SK-N-SH (cell line): ENCODE results near the gene SLC6A17. TPM values are rescaled to one million over a fixed set of nuclear protein-coding genes. Genes with fewer than 3 reads are reported as not detected.

Source experiments
- CTCF ChIA-PET: fragments of 300-600, 350-600 bp; formaldehyde crosslinking; extraction: SDS; loops from one replicate; lab custom pipeline; 2021; lab: Yijun Ruan, JAX
- POLR2A ChIA-PET: fragments of 350-600 bp; sonication (Branson Sonifier 250); formaldehyde crosslinking; extraction: SDS; loops from one replicate; lab custom pipeline; 2020; ENCODE audit warnings: antibody characterized with exemption, inconsistent platforms; lab: Yijun Ruan, JAX
- DNase-seq: peaks from one replicate; pipeline ENCODE4 v3.0.0; 2012
- H2AFZ ChIP-seq: fragments of 200-600 bp; sonication (generic); 2 replicates; pipeline ENCODE4 v1.8.1; 2016; ENCODE audit warnings: antibody characterized with exemption, mild to moderate bottlenecking, low read depth
- H3F3A ChIP-seq: fragments of 200-600 bp; sonication (generic); replicated peaks from 2 replicates; pipeline ENCODE3; 2016; ENCODE audit warnings: antibody characterized with exemption, mild to moderate bottlenecking; ENCODE audit not compliant: insufficient read depth
- H3K27ac ChIP-seq, 2 experiments: fragments of 200-500 bp in 1 of 2; fragments of 200-600 bp in 1 of 2; sonication (Bioruptor generic) in 1 of 2; sonication (generic), shearing (Covaris generic) in 1 of 2; 2 replicates each; pipeline versions ENCODE4 v1.5.1 to v1.6.1; 2014 to 2016; ENCODE audit warnings: low read depth in 2 of 2, inconsistent platforms in 1 of 2, low read length in 1 of 2, mild to moderate bottlenecking in 1 of 2, mixed read lengths in 1 of 2
- H3K27me3 ChIP-seq: fragments of 200-600 bp; sonication (generic), shearing (Covaris generic); 2 replicates; pipeline ENCODE4 v1.6.1; 2016; ENCODE audit warnings: mixed run types; ENCODE audit not compliant: insufficient read depth
- H3K36me3 ChIP-seq, 2 experiments: fragments of 200-500 bp in 1 of 2; fragments of 200-600 bp in 1 of 2; sonication (Bioruptor generic) in 1 of 2; sonication (generic) in 1 of 2; replicated peaks in 1 of 2; 2 replicates each; pipeline versions ENCODE3 to v1.5.1; 2014 to 2016; ENCODE audit warnings: low read length in 1 of 2, mild to moderate bottlenecking in 1 of 2; ENCODE audit not compliant: insufficient read depth in 2 of 2, control insufficient read depth in 1 of 2
- H3K4me1 ChIP-seq, 2 experiments: fragments of 200-500 bp in 1 of 2; fragments of 200-600 bp in 1 of 2; sonication (Bioruptor generic) in 1 of 2; sonication (generic), shearing (Covaris generic) in 1 of 2; 2 replicates each; pipeline versions ENCODE4 v1.5.1 to v1.6.1; 2014 to 2016; ENCODE audit warnings: low read depth in 1 of 2, low read length in 1 of 2, mixed run types in 1 of 2; ENCODE audit not compliant: insufficient read depth in 2 of 2, control insufficient read depth in 1 of 2
- H3K4me2 ChIP-seq: fragments of 200-600 bp; sonication (generic), shearing (Covaris generic); 2 replicates; pipeline ENCODE4 v1.6.1; 2017; ENCODE audit warnings: mixed run types
- H3K4me3 ChIP-seq, 2 experiments: fragments of 200-500 bp in 1 of 2; fragments of 200-600 bp in 1 of 2; sonication (Bioruptor generic) in 1 of 2; sonication (generic), shearing (Covaris generic) in 1 of 2; 2 replicates each; pipeline versions ENCODE4 v1.5.1 to v1.8.1; 2014 to 2016; ENCODE audit warnings: low read depth in 2 of 2, inconsistent platforms in 1 of 2, low read length in 1 of 2, mild to moderate bottlenecking in 1 of 2, mixed read lengths in 1 of 2, moderate library complexity in 1 of 2
- H3K79me2 ChIP-seq: fragments of 200-600 bp; sonication (generic); 2 replicates; pipeline ENCODE4 v1.8.1; 2017; ENCODE audit warnings: mild to moderate bottlenecking; ENCODE audit not compliant: insufficient read depth
- H3K9ac ChIP-seq: fragments of 200-600 bp; sonication (generic); 2 replicates; pipeline ENCODE4 v1.6.1; 2017; ENCODE audit warnings: mixed run types
- H3K9me2 ChIP-seq: fragments of 200-600 bp; sonication (generic); 2 replicates; pipeline ENCODE4 v1.6.1; 2017; ENCODE audit warnings: mixed run types
- H3K9me3 ChIP-seq: fragments of 200-600 bp; sonication (generic); 2 replicates; pipeline ENCODE4 v1.6.1; 2017; ENCODE audit warnings: mixed run types, mild to moderate bottlenecking, moderate library complexity
- H4K20me1 ChIP-seq: fragments of 200-600 bp; sonication (generic); 2 replicates; pipeline ENCODE4 v1.6.1; 2017; ENCODE audit warnings: mild to moderate bottlenecking, mixed run types; ENCODE audit not compliant: insufficient read depth
- CHD2 ChIP-seq: fragments of 150-350 bp; IDR thresholded peaks from 2 replicates; pipeline ENCODE4 v1.6.1; 2018; ENCODE audit warnings: low read length; ENCODE audit not compliant: partially characterized antibody
- EP300 ChIP-seq, 2 experiments: IDR thresholded peaks; 2 replicates each; pipeline versions ENCODE4 v1.4.0 to v1.6.1; 2012; ENCODE audit warnings: borderline replicate concordance in 1 of 2, low read depth in 1 of 2, low read length in 1 of 2
- EZH2phosphoT487 ChIP-seq: fragments of 200-600 bp; sonication (generic); IDR thresholded peaks from 2 replicates; pipeline ENCODE4 v1.6.1; 2017; ENCODE audit warnings: low read depth, mixed run types, mild to moderate bottlenecking, antibody characterized with exemption, moderate library complexity, borderline replicate concordance
- FOSL2 ChIP-seq: IDR thresholded peaks from 2 replicates; pipeline ENCODE4 v1.4.0; 2012; ENCODE audit warnings: low read depth, mild to moderate bottlenecking, moderate library complexity, borderline replicate concordance
- GABPA ChIP-seq: IDR thresholded peaks from 2 replicates; pipeline ENCODE4 v1.4.0; 2012; ENCODE audit warnings: low read depth, mild to moderate bottlenecking
- GATA2 ChIP-seq: sonication (generic); formaldehyde crosslinking; IDR thresholded peaks from 2 replicates; pipeline ENCODE4 v1.5.0; 2020; ENCODE audit warnings: mild to moderate bottlenecking, missing genetic modification reagents
- MEF2A ChIP-seq: IDR thresholded peaks from 2 replicates; pipeline ENCODE4 v1.4.0; 2012; ENCODE audit warnings: low read depth, borderline replicate concordance
- MXI1 ChIP-seq: IDR thresholded peaks from 2 replicates; pipeline ENCODE4 v1.6.1; 2012; ENCODE audit warnings: mild to moderate bottlenecking, low read depth, low read length, improper control_type of control experiment
- NFIC ChIP-seq: IDR thresholded peaks from 2 replicates; pipeline ENCODE4 v1.4.0; 2012; ENCODE audit warnings: borderline replicate concordance
- NRF1 ChIP-seq: IDR thresholded peaks from 2 replicates; pipeline ENCODE4 v1.6.1; 2012; ENCODE audit warnings: low read depth, mild to moderate bottlenecking, low read length
- RCOR1 ChIP-seq: fragments of 150-350 bp; IDR thresholded peaks from 2 replicates; pipeline ENCODE4 v1.6.1; 2017; ENCODE audit warnings: antibody characterized with exemption, low read length
- RXRA ChIP-seq: IDR thresholded peaks from 2 replicates; pipeline ENCODE4 v1.4.0; 2012; ENCODE audit warnings: low read depth, mild to moderate bottlenecking, borderline replicate concordance
- SMC3 ChIP-seq: IDR thresholded peaks from 2 replicates; pipeline ENCODE4 v1.6.1; 2012; ENCODE audit warnings: low read depth, low read length, improper control_type of control experiment
- TAF1 ChIP-seq: IDR thresholded peaks from 2 replicates; pipeline ENCODE4 v1.6.1; 2012; ENCODE audit warnings: low read depth, mild to moderate bottlenecking, low read length, moderate library complexity, borderline replicate concordance
- TCF12 ChIP-seq: IDR thresholded peaks from 2 replicates; pipeline ENCODE4 v1.4.0; 2012
- TEAD4 ChIP-seq: IDR thresholded peaks from 2 replicates; pipeline ENCODE4 v1.4.0; 2012; ENCODE audit warnings: mild to moderate bottlenecking, borderline replicate concordance; ENCODE audit not compliant: insufficient read depth
- WGBS: methylation state at CpG from one replicate; pipeline ENCODE4 v1.1.6; 2017; ENCODE audit warnings: low lambda C conversion rate; 5-methylcytosine and 5-hydroxymethylcytosine counted together
- polyA plus RNA-seq, 3 experiments: library from polyadenylated mRNA; depleted of rRNA; stranded (reverse); fragments of >200 nt; gene quantifications; 2 replicates each; pipeline ENCODE4 v1.2.3, GENCODE V29; 2012
- TF ChIP-seq, protein P1 (sequence below): fragments of 150-350 bp; IDR thresholded peaks from 2 replicates; pipeline ENCODE4 v1.6.1; 2017; ENCODE audit warnings: antibody characterized with exemption, low read length, low read depth, borderline replicate concordance
- TF ChIP-seq, protein P2 (sequence below): IDR thresholded peaks from 2 replicates; pipeline ENCODE4 v1.4.0; 2012; ENCODE audit warnings: low read depth, borderline replicate concordance
- TF ChIP-seq, protein P3 (sequence below): IDR thresholded peaks from 2 replicates; pipeline ENCODE4; 2012

The SLC6A17 gene
- polyA plus RNA-seq, 1 of the 3 experiments (the other 2 are of a cell fraction): 0.67 TPM

DNA sequence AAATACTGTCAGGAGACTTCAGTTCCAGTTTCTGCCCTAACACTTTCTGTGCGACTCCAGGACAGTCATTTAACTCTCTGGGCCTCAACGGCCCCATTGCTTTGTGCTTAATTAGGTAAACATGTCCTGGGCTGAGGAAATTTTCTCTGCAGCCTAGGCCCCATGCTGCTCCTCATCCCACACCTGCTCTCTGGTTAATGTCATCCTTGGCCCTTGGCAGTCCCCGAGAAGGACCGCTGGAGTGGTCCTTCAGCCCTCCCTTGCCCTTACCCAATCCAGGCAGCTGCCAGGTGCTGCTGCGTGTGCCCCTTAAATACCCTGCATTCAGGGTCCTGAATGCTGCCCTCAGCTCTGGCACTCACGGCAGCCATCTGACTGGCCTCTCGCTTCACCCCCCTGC, 19.3 kb upstream of the SLC6A17 start:
- ChIA-PET POLR2A (no interaction called here), CTCF (interaction anchor here (1.1 kb wide), 2 partner anchors 12 to 25 kb away, joined by 3 to 4 read pairs; no protein-coding TSS in a partner anchor)
- no peak for TF ChIP-seq EP300 (IDR thresholded peaks at IDR 0.05; ENCODE audit: borderline replicate concordance in 1 of 2, low read depth in 1 of 2, low read length in 1 of 2)
- Histone ChIP-seq H2AFZ (no peak overlapping the region), H4K20me1 (no peaks in the 10 kb centered on the region), H3K4me1 (peaks cover 0 to 19% of the 10 kb centered on the region in 2 experiments; a peak in 1 of 4 replicates), H3K9ac (no peak overlapping the region), H3F3A (no peaks in the 10 kb centered on the region), H3K27me3 (peaks cover 4% of the 10 kb centered on the region; the same call in 1 of the 2 replicates), H3K79me2 (no peaks in the 10 kb centered on the region), H3K36me3 (no peaks in the 10 kb centered on the region), H3K9me2 (no peaks in the 10 kb centered on the region), H3K27ac (no peak overlapping the region), H3K4me3 (no peak overlapping the region), H3K4me2 (no peak overlapping the region), H3K9me3 (no peaks in the 10 kb centered on the region)
- DNase-seq: no peak
- WGBS: 63% methylated on average over 5 of the region's 7 CpGs

DNA sequence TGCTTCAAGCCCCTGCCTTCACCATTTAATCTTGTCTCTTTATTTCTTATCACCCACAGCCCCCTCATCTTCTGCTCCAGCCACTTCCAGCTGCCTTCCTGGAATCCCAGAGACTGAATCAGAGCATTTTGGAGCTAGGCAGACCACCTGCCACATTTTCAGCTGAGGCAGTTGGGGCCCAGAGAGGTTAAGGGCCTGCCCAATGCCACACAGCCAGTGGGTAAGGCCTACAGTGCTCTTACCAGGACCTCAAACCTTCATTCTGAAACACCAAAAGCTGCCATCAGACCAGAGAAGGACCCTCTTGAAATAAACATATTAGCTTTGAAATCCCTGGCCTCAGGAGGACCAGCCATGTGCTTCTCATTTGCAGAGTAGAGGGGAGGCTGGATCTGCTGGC, 17.6 kb upstream of the SLC6A17 start:
- Histone ChIP-seq H3K4me1 (peaks cover 0 to 33% of the 10 kb centered on the region in 2 experiments; a peak in 1 of 4 replicates), H3K9me2 (no peaks in the 10 kb centered on the region), H3K79me2 (no peaks in the 10 kb centered on the region), H3K4me2 (no peak overlapping the region), H3K9ac (no peak overlapping the region), H3K36me3 (no peaks in the 10 kb centered on the region), H3F3A (no peaks in the 10 kb centered on the region), H2AFZ (no peak overlapping the region), H3K27ac (no peak overlapping the region), H3K27me3 (peaks cover 14% of the 10 kb centered on the region; the same call in 1 of the 2 replicates), H4K20me1 (no peaks in the 10 kb centered on the region), H3K9me3 (no peaks in the 10 kb centered on the region), H3K4me3 (no peak overlapping the region)
- CTCF ChIA-PET: interaction anchor here (0.7 to 4.7 kb wide), 9 partner anchors 16 to 178 kb away, joined by 3 to 23 read pairs (median 4); no protein-coding TSS in a partner anchor
- POLR2A ChIA-PET: interaction anchor here (1.0 kb wide), 1 partner anchor 43 kb away, joined by 3 read pairs; no protein-coding TSS in a partner anchor
- TF ChIP-seq NFIC (no peak), NRF1 (no peak), CHD2 (no peak), TCF12 (no peak), FOSL2 (no peak), EP300 (IDR thresholded peaks at IDR 0.05; ENCODE audit: borderline replicate concordance in 1 of 2, low read depth in 1 of 2, low read length in 1 of 2) (no peak), MEF2A (no peak)
- TF ChIP-seq, protein P1, sequence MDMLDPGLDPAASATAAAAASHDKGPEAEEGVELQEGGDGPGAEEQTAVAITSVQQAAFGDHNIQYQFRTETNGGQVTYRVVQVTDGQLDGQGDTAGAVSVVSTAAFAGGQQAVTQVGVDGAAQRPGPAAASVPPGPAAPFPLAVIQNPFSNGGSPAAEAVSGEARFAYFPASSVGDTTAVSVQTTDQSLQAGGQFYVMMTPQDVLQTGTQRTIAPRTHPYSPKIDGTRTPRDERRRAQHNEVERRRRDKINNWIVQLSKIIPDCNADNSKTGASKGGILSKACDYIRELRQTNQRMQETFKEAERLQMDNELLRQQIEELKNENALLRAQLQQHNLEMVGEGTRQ: no peak
- DNase-seq: no peak

DNA sequence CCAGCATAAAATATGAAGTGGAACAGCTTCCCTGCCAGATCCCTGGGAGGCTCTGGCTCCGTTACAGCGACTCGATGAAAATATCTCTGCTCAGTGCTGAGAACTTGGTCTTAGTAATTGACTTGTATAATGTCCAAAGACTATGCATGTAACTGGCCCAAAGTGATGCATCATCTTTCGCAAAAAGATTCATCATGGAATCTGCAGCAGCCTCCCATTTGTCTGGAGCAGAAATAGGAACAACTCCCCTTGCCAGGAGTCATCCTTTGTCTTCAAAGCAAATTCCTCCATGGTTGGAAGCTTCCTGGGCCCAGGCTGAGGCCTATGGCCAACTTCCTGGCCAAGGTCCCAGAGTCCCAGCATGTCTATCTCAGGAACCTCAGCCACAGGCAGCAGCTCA, 16.9 kb upstream of the SLC6A17 start:
- no peak overlapping the region for H2AFZ ChIP-seq
- H3K9ac ChIP-seq: no peak overlapping the region
- 76% methylated on average over 4 of the region's 4 CpGs for WGBS
- ChIA-PET POLR2A (interaction anchor here (1.0 kb wide), 1 partner anchor 43 kb away, joined by 3 read pairs; no protein-coding TSS in a partner anchor), CTCF (interaction anchor here (1.9 to 4.7 kb wide), 3 partner anchors 17 to 63 kb away, joined by 5 to 23 read pairs (median 10); no protein-coding TSS in a partner anchor)
- DNase-seq: no peak
- H4K20me1 ChIP-seq: no peaks in the 10 kb centered on the region
- H3K79me2 ChIP-seq: no peaks in the 10 kb centered on the region
- no peaks in the 10 kb centered on the region for H3K9me2 ChIP-seq
- H3K4me2 ChIP-seq: no peak overlapping the region
- peaks cover 0 to 33% of the 10 kb centered on the region in 2 experiments; a peak in 1 of 4 replicates for H3K4me1 ChIP-seq
- H3K27me3 ChIP-seq: peaks cover 20% of the 10 kb centered on the region; the same call in 1 of the 2 replicates
- H3K27ac ChIP-seq: no peak overlapping the region
- no peak overlapping the region for H3K4me3 ChIP-seq
- no peaks in the 10 kb centered on the region for H3K9me3 ChIP-seq
- H3F3A ChIP-seq: no peaks in the 10 kb centered on the region
- no peaks in the 10 kb centered on the region for H3K36me3 ChIP-seq
- TF ChIP-seq RXRA (no peak), GATA2 (no peak), RCOR1 (no peak), EZH2phosphoT487 (no peak), NRF1 (no peak), CHD2 (no peak), MXI1 (no peak), TAF1 (no peak), TCF12 (no peak), SMC3 (no peak), GABPA (no peak), EP300 (IDR thresholded peaks at IDR 0.05; ENCODE audit: borderline replicate concordance in 1 of 2, low read depth in 1 of 2, low read length in 1 of 2) (no peak), TEAD4 (no peak)
- TF ChIP-seq, protein P2, sequence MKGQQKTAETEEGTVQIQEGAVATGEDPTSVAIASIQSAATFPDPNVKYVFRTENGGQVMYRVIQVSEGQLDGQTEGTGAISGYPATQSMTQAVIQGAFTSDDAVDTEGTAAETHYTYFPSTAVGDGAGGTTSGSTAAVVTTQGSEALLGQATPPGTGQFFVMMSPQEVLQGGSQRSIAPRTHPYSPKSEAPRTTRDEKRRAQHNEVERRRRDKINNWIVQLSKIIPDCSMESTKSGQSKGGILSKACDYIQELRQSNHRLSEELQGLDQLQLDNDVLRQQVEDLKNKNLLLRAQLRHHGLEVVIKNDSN: no peak
- TF ChIP-seq, protein P3, sequence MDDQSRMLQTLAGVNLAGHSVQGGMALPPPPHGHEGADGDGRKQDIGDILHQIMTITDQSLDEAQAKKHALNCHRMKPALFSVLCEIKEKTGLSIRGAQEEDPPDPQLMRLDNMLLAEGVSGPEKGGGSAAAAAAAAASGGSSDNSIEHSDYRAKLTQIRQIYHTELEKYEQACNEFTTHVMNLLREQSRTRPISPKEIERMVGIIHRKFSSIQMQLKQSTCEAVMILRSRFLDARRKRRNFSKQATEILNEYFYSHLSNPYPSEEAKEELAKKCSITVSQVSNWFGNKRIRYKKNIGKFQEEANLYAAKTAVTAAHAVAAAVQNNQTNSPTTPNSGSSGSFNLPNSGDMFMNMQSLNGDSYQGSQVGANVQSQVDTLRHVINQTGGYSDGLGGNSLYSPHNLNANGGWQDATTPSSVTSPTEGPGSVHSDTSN: no peak
